Colonic mucosa (tissue), 4 donors: ENCODE data around the gene RNASE7. TPM values are rescaled to one million over a fixed set of nuclear protein-coding genes. Genes with fewer than 3 reads are reported as not detected.
A peak's percentile ranks its signal among the peaks of the same experiment; 100 is the strongest.
"Not testable (repeated sequence)": the region's sequence is repeated elsewhere in the genome, so short reads cannot be mapped to it uniquely, and the experiment has no call there.

ENCODE experiments used
- DNase-seq: peaks from one replicate; pipeline ENCODE4 v3.0.0-alpha.2; 2020
- H3K27ac ChIP-seq: fragments of 200-600 bp; one replicate; pipeline ENCODE4 v1.8.0; 2021
- H3K27me3 ChIP-seq: fragments of 200-600 bp; one replicate; pipeline ENCODE4 v1.8.0; 2021
- H3K36me3 ChIP-seq: fragments of 200-600 bp; one replicate; pipeline ENCODE4 v1.8.0; 2021
- H3K4me1 ChIP-seq: fragments of 200-600 bp; one replicate; pipeline ENCODE4 v1.8.0; 2021; ENCODE audit warnings: mild to moderate bottlenecking
- H3K4me3 ChIP-seq: fragments of 200-600 bp; one replicate; pipeline ENCODE4 v1.8.0; 2021
- H3K9ac ChIP-seq, 2 donors: one replicate each; pipeline ENCODE4 v1.7.0; 2013; ENCODE audit warnings: control low read depth in 2 of 2, low read depth in 2 of 2, low read length in 2 of 2
- H3K9me3 ChIP-seq: fragments of 200-600 bp; one replicate; pipeline ENCODE4 v1.8.0; 2021
- intact Hi-C: fragments of 100-400 bp; cut with DNase I; formaldehyde crosslinking; loops from one replicate; pipeline ENCODE4 v1.14.1; 2022
- total RNA-seq, 2 donors: library from RNA; stranded (reverse); fragmentation: NEBNext Ultra II Directional in 1 of 2; extraction: Animal tissue kit (Norgen Biotek cat#: 25700) in 1 of 2; gene quantifications; one replicate each; pipeline ENCODE4 v1.2.1, GENCODE V29; 2021
- TF ChIP-seq, protein P1 (sequence below): fragments of 200-600 bp; IDR thresholded peaks from one replicate; pipeline ENCODE4 v1.8.0; 2022; ENCODE audit warnings: antibody characterized with exemption, mild to moderate bottlenecking
- donor health status: healthy.
- donor health status: DM: no; HTN: no; CAD: no.
- donor health status: DM: no; HTN: no; CAD: no.

Gene RNASE7
- total RNA-seq, 2 donors from 2014 or later: 0.16 to 0.30 TPM

DNA sequence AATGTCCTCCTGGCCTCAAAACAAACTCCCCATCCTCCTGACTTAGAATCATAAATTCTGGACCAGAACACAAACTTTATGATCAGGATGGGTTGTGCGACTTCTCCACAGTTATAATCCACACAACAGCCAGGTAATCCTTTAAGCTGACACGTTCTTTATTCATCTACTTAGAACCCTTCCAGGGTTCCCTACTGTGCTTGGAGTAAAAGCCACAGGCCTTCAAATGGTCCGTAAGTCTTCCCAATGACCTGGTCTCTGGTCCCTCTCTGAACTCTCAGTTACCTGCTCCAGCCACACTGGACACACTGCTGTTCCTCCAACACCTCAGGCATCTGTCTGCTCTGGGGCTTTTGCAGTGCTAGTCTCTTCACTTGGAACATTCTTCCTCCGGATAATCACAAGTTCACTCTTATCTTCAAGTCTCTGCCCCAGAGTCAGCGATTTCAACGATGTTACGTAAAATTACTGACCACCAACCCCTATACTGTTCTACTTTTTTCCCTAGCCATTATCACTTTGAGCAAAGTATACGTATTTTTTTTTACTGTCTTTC lies 1.7 kb upstream of the RNASE7 start:
- intact Hi-C loops: loop anchor here (2.0 kb wide), 1 partner anchor 26 kb away; no protein-coding TSS in a partner anchor
- no peaks in the 10 kb centered on the region for H3K27me3 ChIP-seq
- no peaks in the 10 kb centered on the region for H3K9me3 ChIP-seq
- no peak overlapping the region for H3K9ac ChIP-seq
- H3K27ac ChIP-seq: no peak overlapping the region
- TF ChIP-seq, protein P1, sequence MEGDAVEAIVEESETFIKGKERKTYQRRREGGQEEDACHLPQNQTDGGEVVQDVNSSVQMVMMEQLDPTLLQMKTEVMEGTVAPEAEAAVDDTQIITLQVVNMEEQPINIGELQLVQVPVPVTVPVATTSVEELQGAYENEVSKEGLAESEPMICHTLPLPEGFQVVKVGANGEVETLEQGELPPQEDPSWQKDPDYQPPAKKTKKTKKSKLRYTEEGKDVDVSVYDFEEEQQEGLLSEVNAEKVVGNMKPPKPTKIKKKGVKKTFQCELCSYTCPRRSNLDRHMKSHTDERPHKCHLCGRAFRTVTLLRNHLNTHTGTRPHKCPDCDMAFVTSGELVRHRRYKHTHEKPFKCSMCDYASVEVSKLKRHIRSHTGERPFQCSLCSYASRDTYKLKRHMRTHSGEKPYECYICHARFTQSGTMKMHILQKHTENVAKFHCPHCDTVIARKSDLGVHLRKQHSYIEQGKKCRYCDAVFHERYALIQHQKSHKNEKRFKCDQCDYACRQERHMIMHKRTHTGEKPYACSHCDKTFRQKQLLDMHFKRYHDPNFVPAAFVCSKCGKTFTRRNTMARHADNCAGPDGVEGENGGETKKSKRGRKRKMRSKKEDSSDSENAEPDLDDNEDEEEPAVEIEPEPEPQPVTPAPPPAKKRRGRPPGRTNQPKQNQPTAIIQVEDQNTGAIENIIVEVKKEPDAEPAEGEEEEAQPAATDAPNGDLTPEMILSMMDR: no peak
- no peak for DNase-seq
- H3K4me1 ChIP-seq: peaks cover 6% of the 10 kb centered on the region
- H3K4me3 ChIP-seq: no peak overlapping the region
- no peaks in the 10 kb centered on the region for H3K36me3 ChIP-seq

DNA sequence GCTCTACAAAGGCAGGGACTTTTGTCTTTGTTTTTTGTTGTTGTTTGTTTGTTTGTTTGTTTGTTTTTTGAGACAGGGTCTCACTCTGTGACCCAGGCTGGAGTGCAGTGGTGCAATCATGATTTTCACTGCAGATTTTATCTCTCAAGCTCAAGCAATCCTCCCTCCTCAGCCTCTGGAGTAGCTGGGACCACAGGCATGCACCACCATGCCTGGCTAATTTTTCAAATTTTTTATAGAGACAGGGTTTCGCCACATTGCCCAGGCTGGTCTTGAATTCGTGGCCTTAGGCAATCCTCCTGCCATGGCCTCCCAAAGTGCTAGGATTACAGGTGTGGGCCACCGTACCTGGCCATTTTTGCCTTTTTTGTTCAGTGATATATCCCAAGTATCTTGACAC lies 1.2 kb upstream of the RNASE7 start:
- not testable (repeated sequence) for H3K27ac ChIP-seq, H3K9ac ChIP-seq, H3K4me1 ChIP-seq, H3K9me3 ChIP-seq, H3K36me3 ChIP-seq, H3K4me3 ChIP-seq, H3K27me3 ChIP-seq, DNase-seq
- intact Hi-C loops: loop anchor here (2.0 kb wide), 1 partner anchor 26 kb away; no protein-coding TSS in a partner anchor

DNA sequence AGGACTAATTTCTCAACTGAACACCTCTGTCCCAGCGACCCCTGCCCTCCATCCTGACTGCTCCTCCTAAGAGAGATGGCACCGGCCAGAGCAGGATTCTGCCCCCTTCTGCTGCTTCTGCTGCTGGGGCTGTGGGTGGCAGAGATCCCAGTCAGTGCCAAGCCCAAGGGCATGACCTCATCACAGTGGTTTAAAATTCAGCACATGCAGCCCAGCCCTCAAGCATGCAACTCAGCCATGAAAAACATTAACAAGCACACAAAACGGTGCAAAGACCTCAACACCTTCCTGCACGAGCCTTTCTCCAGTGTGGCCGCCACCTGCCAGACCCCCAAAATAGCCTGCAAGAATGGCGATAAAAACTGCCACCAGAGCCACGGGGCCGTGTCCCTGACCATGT lies 756 bp downstream of the RNASE7 start:
- DNase-seq: no peak
- H3K27ac ChIP-seq: no peak overlapping the region
- peak overlapping the region in 1 of 2 donors; percentile 16 for H3K9ac ChIP-seq
- no peak overlapping the region for H3K4me3 ChIP-seq
- H3K4me1 ChIP-seq: peaks cover 6% of the 10 kb centered on the region
- H3K27me3 ChIP-seq: no peaks in the 10 kb centered on the region
- H3K9me3 ChIP-seq: no peaks in the 10 kb centered on the region
- TF ChIP-seq, protein P1: no peak
- intact Hi-C loops: no loop called here
- no peaks in the 10 kb centered on the region for H3K36me3 ChIP-seq

DNA sequence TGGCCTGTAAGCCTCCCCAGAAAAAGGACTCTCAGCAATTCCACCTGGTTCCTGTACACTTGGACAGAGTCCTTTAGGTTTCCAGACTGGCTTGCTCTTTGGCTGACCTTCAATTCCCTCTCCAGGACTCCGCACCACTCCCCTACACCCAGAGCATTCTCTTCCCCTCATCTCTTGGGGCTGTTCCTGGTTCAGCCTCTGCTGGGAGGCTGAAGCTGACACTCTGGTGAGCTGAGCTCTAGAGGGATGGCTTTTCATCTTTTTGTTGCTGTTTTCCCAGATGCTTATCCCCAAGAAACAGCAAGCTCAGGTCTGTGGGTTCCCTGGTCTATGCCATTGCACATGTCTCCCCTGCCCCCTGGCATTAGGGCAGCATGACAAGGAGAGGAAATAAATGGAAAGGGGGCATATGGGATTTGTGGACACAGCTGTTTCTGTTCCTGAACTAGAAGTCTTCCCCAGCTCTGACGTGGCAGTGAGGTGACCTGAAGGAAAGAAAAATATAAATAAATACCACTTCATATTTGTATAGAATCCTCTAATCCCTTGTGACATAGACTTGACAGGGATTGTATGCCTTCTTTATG lies 1.3 kb downstream of the RNASE7 start:
- H3K4me1 ChIP-seq: peaks cover 6% of the 10 kb centered on the region

DNA sequence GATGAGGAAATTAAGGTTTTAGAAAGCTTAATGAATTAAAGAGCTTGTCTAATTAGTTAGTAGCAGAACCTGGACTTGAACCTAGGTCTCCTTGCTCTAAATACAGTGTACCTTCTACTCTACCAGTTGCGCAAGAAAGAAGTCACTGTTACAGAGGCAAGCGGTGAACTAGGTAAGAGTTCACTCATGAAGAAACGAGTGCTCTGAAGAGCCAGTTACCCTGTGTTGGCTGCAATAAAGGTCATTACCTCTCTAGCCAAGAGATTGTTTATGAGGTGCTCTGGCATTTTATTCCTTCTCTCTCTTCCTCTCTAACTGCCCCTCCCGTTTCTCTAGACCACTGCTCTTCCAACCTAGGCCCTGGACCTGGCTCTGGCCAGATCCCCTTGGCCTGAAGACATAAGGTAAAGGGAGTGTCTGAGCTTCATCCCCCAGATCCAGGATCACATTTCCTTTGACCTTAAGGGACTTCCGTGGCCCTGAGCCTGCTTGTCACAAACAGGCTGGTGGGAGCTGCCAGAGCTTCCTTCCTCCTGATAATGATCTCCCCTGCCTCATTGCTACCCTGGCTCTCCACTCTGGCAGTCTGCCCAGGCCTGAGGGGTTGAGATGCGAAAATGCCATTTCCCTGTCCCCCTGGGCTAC lies 1.9 kb downstream of the RNASE7 start:
- intact Hi-C loops: no loop called here
- H3K27ac ChIP-seq: peak overlapping the region; percentile 37
- H3K27me3 ChIP-seq: no peaks in the 10 kb centered on the region
- TF ChIP-seq, protein P1: no peak
- H3K9ac ChIP-seq: peak overlapping the region in 1 of 2 donors; percentile 16
- DNase-seq: no peak
- no peak overlapping the region for H3K4me3 ChIP-seq
- no peaks in the 10 kb centered on the region for H3K36me3 ChIP-seq
- H3K9me3 ChIP-seq: no peaks in the 10 kb centered on the region
- H3K4me1 ChIP-seq: peaks cover 5% of the 10 kb centered on the region

More for the DNA sequence above, 1.3 kb downstream of the RNASE7 start:
- TF ChIP-seq, protein P1: no peak
- Histone ChIP-seq H3K9ac (peak overlapping the region in 1 of 2 donors; percentile 16), H3K36me3 (no peaks in the 10 kb centered on the region), H3K4me3 (no peak overlapping the region), H3K27ac (peak overlapping the region; percentile 37), H3K27me3 (no peaks in the 10 kb centered on the region), H3K9me3 (no peaks in the 10 kb centered on the region)
- intact Hi-C loops: no loop called here
- DNase-seq: no peak

DNA sequence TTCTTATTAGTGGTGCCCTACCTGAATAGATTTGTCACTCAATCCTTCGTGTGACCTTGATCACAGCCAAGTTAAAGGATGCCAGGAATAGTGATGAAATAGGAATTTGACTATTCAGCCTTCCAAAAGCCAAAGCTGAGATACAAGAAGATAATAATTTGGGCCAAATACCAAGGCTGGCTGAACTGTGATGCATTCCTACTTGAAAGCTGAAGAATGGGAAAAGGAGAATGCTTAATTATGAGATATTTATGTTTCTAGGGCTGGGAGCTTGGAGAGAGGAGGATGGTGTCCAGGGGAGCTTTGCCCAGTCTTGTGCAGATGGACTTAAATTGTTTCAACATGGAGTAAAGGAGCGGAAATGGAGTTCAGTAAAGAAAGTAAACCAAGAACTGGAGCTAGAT lies 5.2 kb downstream of the RNASE7 start:
- intact Hi-C loops: loop anchor here (2.0 kb wide), 1 partner anchor 35 kb away; no protein-coding TSS in a partner anchor
- TF ChIP-seq, protein P1: no peak
- Histone ChIP-seq H3K27ac (no peak overlapping the region), H3K9me3 (no peaks in the 10 kb centered on the region), H3K4me3 (no peak overlapping the region), H3K4me1 (no peaks in the 10 kb centered on the region), H3K27me3 (no peaks in the 10 kb centered on the region), H3K36me3 (no peaks in the 10 kb centered on the region), H3K9ac (no peak overlapping the region)
- no peak for DNase-seq
